M059J (cell line): Measurements from ENCODE around the gene C1QBP. TPM values are rescaled to one million over a fixed set of nuclear protein-coding genes. Genes with fewer than 3 reads are reported as not detected.

Experiments used
- total RNA-seq: library from RNA; depleted of rRNA; stranded (reverse); fragments of >200 nt; shearing (Covaris generic); gene quantifications from 2 replicates; pipeline ENCODE4 v1.2.3, GENCODE V29; 2014; rRNA removed

Gene C1QBP
- total RNA-seq, 1 experiment from 2014 or later = 244 TPM

Other genes starting within 250 kb of the C1QBP start
- 9.5 and 10.2 TPM in 2 replicates for gene ZNF594, start 247.3 kb downstream of the C1QBP start, total RNA-seq
- gene SCIMP, start 204.3 kb downstream of the C1QBP start, total RNA-seq = not detected in 2 replicates
- 31.7 and 35.0 TPM in 2 replicates for gene RABEP1, start 156.9 kb downstream of the C1QBP start, total RNA-seq
- 73.4 and 76.6 TPM in 2 replicates for gene NUP88, start 19.5 kb downstream of the C1QBP start, total RNA-seq
- gene RPAIN, start 19.0 kb downstream of the C1QBP start, total RNA-seq = 30.7 and 55.3 TPM in 2 replicates
- 7.4 and 8.8 TPM in 2 replicates for gene DHX33, start 29.8 kb upstream of the C1QBP start, total RNA-seq
- gene DERL2, start 47.0 kb upstream of the C1QBP start, total RNA-seq = 75.0 and 77.8 TPM in 2 replicates
- 32.6 and 35.6 TPM in 2 replicates for gene MIS12, start 47.4 kb upstream of the C1QBP start, total RNA-seq
- gene NLRP1, start 145.4 kb upstream of the C1QBP start, total RNA-seq = 18.3 and 23.5 TPM in 2 replicates